GM04503 (cell line): ENCODE measurements around the gene CCHCR1.
"Not testable (repeated sequence)": the region's sequence is repeated elsewhere in the genome, so short reads cannot be mapped to it uniquely, and the experiment has no call there.

ENCODE experiments used
- DNase-seq: peaks from one replicate; pipeline ENCODE4 v3.0.0-alpha.2; 2012; ENCODE audit warnings: low read depth

The CCHCR1 gene

GRCh38 chr6:31183859-31184258 lies 26.3 kb upstream of the CCHCR1 start:
- not testable (repeated sequence) for DNase-seq

DNA sequence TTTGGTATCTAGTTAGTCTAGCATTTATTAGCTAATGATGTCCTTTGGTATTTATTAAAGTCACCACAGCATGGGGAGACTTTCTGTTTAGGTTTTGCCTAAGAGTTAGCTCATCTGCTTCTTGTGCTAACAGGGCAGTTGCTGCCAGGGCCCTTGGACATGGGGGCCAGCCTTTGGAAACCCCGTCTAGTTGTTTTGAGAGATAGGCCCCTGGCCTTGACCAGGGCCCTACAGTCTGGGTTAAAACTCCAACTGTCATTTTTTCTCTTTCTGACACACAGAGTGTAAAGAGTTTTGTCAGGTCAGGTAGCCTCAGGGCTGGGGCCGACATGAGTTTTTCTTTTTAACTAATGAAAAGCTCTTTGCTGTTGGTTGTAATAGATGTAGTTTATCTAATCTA lies 25.7 kb upstream of the CCHCR1 start:
- not testable (repeated sequence) for DNase-seq

GRCh38 chr6:31180500-31180899 lies 22.9 kb upstream of the CCHCR1 start:
- peak; percentile 28 for DNase-seq

GRCh38 chr6:31179896-31180295 lies 22.3 kb upstream of the CCHCR1 start:
- no peak for DNase-seq

GRCh38 chr6:31179042-31179386 lies 21.4 kb upstream of the CCHCR1 start:
- no peak for DNase-seq

DNA sequence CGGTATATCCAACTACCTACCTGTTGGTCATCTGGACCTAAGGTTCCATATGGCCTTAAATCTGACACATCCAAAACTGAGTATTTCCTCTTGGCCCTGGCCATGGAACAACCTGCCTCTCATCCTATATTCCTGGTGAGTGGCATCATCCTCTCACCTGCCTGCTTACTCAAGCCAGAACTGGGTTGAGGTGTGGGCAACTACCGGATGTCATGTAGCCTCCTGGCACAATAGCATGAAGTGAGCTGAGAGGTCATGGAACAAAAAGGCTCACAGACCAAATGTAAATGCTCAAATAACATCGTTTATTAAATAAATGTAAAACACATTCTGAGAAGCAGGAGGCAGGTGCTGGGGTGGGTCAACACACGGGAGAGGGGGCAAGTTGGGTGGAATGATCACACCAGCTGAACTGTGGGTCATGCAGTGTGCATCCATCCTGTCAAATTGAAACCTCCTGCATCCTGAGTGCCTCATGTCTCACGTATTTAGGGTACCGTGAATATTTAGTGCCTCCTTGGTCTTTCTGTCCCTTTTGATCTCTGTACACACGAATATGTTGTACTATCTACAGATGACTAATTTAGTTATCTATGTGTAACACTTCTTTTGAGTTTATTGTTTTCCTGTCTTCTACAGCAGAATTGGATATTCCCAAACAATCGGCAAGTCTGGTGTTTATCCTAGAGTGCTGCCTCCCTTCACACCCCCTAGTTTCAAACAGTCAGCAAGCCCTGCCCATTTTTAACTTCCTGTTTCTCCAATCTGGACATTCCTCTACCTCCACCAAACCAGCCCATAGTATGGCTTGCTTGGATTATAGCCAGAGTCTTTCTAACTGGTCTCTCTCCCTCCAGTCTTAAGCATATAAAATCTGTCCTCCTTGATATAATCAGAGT lies 20.8 kb upstream of the CCHCR1 start:
- DNase-seq, result no peak

GRCh38 chr6:31175971-31176370 lies 18.4 kb upstream of the CCHCR1 start:
- peak; percentile 59 for DNase-seq

DNA sequence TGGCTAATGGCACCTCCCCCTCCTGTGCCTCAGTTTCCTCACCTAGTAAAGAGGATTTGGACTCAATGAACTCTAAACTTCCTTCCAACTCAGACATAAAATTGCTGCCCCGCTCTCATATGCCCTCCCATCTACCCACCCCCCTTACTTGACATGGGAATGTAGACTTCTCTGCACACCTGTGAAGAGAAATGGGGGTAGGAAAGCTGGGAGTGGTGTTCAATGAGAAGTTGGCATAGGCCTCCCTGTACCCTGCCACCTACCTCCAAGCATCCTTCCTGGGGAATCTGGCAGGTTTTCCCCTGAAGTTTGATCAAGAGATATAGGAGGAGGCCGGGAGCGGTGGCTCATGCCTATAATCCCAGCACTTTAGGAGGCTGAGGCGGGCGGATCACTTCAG lies 16.8 kb upstream of the CCHCR1 start:
- no peak for DNase-seq

DNA sequence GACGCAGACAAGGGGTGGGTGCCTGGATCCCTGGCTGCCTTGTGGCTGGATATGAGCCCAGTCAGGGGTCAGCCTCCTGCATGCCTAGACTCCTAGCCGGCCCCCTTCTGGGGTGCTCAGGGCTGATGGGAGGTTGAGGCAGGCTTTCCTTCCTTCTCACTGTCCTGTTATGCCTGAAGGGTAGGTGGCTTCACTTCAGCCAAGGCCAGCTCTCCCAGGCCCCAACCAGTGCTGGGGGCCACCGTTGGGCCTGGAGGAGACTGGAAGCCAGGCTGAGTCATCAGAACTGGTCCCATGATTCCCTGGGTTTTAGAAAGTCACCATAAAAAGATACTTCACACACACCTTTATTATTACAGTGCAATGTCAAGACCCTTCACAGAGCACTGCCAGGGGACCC lies 15.8 kb upstream of the CCHCR1 start:
- DNase-seq, result no peak

DNA sequence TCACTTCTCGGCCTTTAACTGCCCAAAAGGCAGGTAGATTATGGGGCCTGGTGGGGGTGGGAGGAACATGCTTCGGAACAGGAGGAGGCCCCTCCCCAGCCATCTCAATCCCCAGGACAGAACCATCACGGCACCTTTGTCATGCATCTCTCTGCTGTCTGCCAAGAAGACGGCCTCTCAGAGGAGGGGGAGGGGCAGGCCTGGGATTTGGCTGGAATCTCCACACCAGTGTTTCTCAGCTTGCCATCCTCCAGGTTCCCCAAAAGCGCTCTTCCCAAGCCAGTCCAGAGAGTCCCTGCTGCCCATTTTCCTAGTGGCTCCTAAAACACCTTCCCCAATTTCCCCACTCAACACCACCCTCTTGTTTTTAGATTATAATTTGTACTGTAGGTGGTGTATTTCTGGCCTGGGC lies 15.4 kb upstream of the CCHCR1 start:
- DNase-seq, result no peak

DNA sequence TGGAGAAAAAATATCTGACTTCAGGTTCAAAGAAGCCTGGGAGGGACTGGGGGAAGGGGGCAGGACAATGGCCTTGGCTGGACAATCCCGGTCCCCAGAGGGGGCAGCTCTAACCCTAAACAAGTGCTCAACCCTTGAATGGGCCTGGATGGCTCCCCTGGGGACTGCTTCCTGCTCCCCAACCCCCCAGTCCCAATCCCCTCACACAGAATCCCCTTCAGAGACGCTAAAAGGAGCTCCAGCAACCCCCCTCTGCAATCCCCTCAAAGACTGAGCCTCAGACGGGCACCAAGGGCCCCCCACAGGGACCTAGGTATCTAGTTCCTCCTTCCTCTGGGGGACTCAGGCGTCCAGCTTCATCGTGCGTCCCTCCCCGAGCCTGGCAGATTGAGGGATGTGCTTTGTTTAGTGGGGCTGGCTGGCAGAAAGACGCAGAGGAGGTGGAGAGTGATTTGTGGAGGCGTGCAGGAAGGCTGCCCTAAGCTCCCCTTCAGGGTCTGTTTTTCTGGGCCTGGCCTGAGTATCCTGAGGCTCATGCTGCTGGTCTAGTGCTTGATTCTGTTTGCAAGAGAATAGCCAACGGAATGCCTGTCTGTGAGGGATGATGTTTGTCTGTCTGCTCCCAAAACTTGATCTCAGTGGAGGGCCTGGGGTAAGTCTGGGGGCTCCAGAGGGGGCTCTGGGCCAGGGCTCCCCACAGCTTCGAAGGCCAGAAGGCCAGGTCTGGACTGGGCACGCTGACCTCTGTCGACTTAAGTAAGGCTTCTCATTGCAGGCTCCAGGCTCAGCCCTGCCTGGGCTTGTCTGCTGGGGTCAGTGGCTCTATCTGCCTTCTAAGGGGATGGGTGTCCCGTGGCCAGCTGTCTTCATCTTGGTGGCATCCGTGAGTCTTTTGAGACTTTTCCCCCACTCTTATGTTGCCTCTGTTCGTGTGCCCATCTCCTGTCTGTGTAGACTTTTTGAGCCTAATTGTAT lies 14.6 kb upstream of the CCHCR1 start:
- no peak for DNase-seq

DNA sequence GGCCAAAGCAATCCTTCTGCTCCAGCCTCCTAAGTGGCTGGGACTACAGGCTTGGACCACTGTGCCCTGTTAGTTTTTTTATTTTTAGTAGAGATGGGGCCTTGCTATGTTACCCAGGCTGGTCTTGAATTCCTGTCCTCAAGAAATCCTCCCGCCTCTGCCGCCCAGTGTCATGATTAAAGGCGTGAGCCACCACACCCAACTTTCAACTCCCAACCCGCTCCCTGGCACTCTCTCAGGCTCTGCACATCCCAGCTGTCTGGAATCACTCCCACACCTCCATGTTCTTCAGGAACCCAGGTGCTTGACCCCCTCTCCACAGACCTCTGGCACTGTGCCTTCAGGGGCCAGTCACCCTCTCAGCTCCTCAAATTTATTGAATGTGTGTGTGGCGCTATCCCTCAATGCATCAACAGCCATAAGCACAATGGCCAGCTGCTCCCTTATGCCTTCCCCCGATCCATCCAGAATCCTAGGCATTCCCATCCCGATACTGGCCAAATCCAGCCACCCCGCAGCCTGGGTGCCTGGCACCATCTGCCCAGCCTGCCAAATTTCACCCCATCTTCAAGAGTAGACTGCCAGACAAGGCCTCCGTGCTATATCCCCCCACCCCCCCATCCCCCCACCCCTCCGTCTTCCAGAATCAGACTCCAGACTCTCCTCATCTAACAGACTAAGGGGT lies 13.5 kb upstream of the CCHCR1 start:
- DNase-seq, result no peak

DNA sequence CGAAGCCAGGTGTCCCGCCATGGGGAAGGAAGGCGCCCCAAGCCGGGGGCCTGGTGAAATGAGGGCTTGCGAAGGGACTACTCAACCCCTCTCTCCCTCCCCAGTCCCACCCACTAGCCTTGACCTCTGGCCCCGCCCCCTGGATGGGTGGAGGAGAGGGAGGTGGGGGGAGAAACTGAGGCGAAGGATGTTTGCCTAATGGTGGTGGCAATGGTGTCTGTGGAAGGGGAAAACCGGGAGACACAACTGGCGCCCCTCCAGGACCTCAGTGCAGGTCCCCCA lies 12.9 kb upstream of the CCHCR1 start, which contains the start of gene POU5F1:
Gene POU5F1 (minus strand): TSS at position 83 of the 282 bp plus-strand sequence. CDS start 62 bp downstream, at position 21.
- DNase-seq, result no peak

DNA sequence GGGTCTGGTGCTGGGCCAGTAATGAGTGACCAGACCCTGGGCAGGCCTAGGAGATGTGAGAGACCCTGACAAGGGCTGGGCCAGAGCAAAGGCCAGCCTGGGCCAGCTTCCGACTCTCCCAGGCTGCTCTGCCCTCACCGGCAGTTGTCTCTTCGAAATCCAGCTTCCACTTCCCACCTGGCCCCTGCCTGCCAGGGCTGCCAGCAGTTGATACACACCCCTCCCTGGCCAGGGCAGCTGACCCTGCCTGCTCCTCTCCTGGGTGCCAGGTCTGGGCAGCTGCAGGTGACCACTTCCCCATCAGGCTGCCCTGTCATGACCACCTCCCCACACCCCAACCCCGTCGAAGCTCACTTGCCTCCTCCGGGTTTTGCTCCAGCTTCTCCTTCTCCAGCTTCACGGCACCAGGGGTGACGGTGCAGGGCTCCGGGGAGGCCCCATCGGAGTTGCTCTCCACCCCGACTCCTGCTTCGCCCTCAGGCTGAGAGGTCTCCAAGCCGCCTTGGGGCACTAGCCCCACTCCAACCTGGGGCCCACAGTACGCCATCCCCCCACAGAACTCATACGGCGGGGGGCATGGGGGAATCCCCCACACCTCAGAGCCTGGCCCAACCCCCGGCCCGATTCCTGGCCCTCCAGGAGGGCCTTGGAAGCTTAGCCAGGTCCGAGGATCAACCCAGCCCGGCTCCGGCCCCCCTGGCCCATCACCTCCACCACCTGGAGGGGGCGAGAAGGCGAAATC lies 12.4 kb upstream of the CCHCR1 start:
- DNase-seq, result not testable (repeated sequence)

DNA sequence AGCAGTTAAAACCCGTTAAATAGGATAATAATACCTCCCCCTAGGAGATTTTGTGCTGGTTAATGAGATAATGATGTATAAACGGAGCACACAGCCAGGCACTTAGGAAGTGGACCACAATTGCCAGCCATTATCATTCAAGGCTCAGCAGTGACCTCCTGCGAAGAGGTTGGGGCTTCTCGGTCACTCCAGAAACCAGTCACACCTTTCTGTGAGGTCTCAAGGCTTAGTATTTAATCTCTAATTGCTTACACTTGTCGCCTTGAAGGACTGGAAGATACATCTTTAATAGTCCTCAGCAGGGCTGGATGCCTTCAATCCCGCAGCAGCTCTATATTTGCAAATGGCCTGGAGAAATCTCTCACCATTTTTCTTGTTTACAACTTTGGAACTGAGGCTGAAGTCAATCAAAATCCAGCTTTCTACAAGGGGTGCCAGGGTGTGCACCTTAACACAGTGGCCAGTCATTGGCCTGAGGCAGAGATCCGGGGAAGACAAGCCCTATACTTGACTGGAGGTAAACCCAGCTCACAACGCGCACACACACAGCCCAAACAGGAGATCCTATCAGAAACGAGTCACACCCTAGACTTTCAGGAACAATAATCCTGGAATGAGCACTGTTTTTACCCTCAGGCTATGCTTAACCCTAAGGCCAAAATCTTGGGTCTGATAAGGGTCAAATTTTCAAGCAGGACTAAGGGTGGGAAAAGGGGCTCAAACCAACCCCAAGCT lies 11.7 kb upstream of the CCHCR1 start:
- DNase-seq, result no peak

DNA sequence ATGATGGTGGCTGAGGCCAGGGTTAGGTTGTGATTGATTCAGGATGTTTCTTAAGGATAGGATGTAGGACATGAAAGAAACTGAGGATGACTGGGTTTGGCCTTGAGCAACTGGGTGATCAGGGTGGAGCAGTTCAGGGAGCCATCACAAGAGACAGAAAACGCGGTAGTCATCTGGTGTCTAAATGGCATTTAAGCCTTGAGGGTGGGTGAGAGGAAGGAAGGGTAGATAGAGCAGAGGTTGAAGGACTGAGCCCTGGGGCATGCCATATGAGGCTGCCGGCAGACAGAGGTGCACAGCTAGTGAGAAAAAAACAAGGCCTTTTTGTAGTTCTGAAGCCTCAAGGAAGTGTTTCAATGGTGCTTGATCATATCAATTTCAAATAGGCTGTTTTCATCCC lies 11.0 kb upstream of the CCHCR1 start:
- DNase-seq, result no peak

DNA sequence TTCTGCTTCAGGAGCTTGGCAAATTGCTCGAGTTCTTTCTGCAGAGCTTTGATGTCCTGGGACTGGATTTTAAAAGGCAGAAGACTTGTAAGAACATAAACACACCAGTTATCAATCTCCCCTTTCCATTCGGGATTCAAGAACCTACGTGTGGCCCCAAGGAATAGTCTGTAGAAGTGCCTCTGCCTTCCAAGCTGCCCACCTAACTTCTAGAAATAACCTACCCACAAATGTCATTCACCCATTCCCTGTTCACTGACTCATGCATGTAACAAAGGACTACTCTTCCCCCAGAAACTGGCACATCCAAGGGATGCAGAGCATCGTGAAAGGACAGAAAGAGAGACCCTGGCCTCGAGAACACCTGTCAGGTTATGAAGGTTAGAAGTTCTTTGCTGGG lies 8.4 kb upstream of the CCHCR1 start:
- DNase-seq, result no peak

GRCh38 chr6:31165064-31165832 lies 7.6 kb upstream of the CCHCR1 start:
- not testable (repeated sequence) for DNase-seq

DNA sequence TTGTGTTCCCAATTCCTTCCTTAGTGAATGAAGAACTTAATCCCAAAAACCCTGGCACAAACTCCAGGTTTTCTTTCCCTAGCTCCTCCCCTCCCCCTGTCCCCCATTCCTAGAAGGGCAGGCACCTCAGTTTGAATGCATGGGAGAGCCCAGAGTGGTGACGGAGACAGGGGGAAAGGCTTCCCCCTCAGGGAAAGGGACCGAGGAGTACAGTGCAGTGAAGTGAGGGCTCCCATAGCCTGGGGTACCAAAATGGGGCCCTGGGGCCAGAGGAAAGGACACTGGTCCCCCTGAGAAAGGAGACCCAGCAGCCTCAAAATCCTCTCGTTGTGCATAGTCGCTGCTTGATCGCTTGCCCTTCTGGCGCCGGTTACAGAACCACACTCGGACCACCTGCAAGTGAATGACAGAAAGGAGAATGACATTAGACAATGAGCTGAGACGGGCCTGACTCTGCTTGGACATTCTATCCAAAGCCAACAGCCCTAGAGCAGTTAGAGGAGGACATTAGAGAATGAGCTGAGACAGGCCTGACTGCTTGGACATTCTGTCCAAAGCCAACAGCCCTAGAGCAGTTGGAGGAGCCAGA lies 7.0 kb upstream of the CCHCR1 start:
- not testable (repeated sequence) for DNase-seq

DNA sequence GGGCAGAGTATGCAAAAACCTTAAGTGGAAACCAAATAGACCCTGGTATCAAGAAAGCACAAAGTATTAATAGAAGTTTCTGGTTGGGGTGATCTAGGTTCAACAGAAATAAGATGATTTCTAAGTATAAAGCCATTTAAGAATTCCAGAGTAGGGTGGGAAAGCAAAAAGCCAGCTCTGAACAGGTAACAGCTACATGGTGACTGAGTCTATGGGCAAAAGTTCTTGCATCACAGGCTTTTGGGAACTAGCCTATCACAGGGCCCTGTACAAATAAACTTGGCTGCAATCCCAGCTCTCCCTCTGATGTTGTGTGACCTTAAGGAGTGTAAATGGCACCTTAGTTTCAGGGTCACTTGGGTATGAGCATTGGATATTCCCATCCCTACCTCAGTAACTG lies 6.3 kb upstream of the CCHCR1 start:
- no peak for DNase-seq
